Left ventricle myocardium inferior (tissue), 1 donor: Measurements from ENCODE around the gene GPRC5B. TPM values are rescaled to one million over a fixed set of nuclear protein-coding genes. Genes with fewer than 3 reads are reported as not detected.

Source experiments
- DNase-seq: peaks from one replicate; pipeline ENCODE4 v3.0.0-alpha.2; 2020
- H3K27ac ChIP-seq: fragments of 200-600 bp; replicated peaks from 2 replicates; pipeline ENCODE4 v1.8.0; 2021
- H3K27me3 ChIP-seq: fragments of 200-600 bp; 2 replicates; pipeline ENCODE4 v1.8.0; 2021; ENCODE audit warnings: low read depth
- H3K36me3 ChIP-seq: fragments of 200-600 bp; 2 replicates; pipeline ENCODE4 v1.8.0; 2021
- H3K4me1 ChIP-seq: fragments of 200-600 bp; 2 replicates; pipeline ENCODE4 v1.8.0; 2021
- H3K4me3 ChIP-seq: fragments of 200-600 bp; 2 replicates; pipeline ENCODE4 v1.8.0; 2021; ENCODE audit warnings: mild to moderate bottlenecking, moderate library complexity
- H3K9me3 ChIP-seq: fragments of 200-600 bp; replicated peaks from 2 replicates; pipeline ENCODE4 v1.8.0; 2021
- intact Hi-C: fragments of 100-400 bp; cut with micrococcal nuclease; formaldehyde crosslinking; loops from one replicate; pipeline ENCODE4 v1.11.0; 2022
- total RNA-seq: library from RNA; stranded (reverse); fragmentation: NEBNext Ultra II Directional; extraction: Animal tissue kit (Norgen Biotek cat#: 25700); gene quantifications from one replicate; pipeline ENCODE4 v1.2.1, GENCODE V29; 2021
- TF ChIP-seq, protein P1 (sequence below): fragments of 200-600 bp; IDR thresholded peaks from 2 replicates; pipeline ENCODE4 v1.8.0; 2021; ENCODE audit warnings: antibody characterized with exemption, mild to moderate bottlenecking, borderline replicate concordance
- donor health status: DM: no; HTN: yes; CAD: no; lungs with severe emphysema.

Gene GPRC5B
- total RNA-seq, 1 donor from 2014 or later = 82.3 TPM

- DNase-seq = peak; percentile 76
- intact Hi-C loops = loop anchor here (2.0 to 10.0 kb wide), 2 partner anchors 252 to 284 kb away; no protein-coding TSS in a partner anchor
- Histone ChIP-seq H3K9me3 (peaks cover 5% of the 10 kb centered on the region), H3K4me1 (peaks cover 47% of the 10 kb centered on the region), H3K27me3 (no peaks in the 10 kb centered on the region), H3K36me3 (peaks cover 5% of the 10 kb centered on the region), H3K4me3 (peak overlapping the region; percentile 93), H3K27ac (peak overlapping the region; percentile 33)
- TF ChIP-seq, protein P1, sequence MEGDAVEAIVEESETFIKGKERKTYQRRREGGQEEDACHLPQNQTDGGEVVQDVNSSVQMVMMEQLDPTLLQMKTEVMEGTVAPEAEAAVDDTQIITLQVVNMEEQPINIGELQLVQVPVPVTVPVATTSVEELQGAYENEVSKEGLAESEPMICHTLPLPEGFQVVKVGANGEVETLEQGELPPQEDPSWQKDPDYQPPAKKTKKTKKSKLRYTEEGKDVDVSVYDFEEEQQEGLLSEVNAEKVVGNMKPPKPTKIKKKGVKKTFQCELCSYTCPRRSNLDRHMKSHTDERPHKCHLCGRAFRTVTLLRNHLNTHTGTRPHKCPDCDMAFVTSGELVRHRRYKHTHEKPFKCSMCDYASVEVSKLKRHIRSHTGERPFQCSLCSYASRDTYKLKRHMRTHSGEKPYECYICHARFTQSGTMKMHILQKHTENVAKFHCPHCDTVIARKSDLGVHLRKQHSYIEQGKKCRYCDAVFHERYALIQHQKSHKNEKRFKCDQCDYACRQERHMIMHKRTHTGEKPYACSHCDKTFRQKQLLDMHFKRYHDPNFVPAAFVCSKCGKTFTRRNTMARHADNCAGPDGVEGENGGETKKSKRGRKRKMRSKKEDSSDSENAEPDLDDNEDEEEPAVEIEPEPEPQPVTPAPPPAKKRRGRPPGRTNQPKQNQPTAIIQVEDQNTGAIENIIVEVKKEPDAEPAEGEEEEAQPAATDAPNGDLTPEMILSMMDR = peak; percentile 100
Observed at GRCh38 chr16:19886073-19886941, 1.7 kb upstream of the GPRC5B start.

DNA sequence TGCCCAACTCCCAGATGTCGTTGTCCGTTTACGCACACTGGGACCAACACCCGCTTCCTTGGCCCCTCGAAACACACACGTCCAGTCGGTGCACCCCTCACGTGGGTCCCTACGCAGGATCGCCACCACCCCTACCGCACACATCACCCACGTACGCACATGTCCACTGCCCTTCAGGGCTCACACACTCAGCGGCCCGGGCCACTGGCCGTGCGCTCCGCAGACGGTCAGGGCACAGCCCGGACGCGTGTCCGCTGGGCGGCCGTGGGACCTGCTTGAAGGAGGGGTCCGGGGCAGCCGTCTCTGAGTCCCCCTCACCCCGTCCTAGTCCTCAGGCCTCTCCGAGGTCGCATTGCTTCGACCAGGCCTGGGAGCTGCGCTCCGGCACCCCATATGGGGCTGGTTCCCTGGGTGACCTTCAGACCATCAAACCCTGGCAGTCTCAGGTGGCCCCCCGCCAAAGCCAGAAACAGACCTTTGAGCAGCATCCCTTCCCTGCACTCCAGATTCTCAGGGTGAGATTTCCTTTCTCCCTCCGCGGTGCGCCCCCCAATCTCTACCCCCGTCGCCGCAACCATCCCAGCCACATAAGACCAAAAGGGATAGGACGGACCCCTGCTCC lies 914 bp upstream of the GPRC5B start:
- TF ChIP-seq, protein P1 = no peak
- intact Hi-C loops = loop anchor here (2.0 to 10.0 kb wide), 2 partner anchors 251 to 283 kb away; no protein-coding TSS in a partner anchor
- no peaks in the 10 kb centered on the region for H3K9me3 ChIP-seq
- H3K4me3 ChIP-seq = peak overlapping the region; percentile 93
- DNase-seq = peak; percentile 27
- peaks cover 8% of the 10 kb centered on the region for H3K36me3 ChIP-seq
- H3K27me3 ChIP-seq = no peaks in the 10 kb centered on the region
- peak overlapping the region; percentile 33 for H3K27ac ChIP-seq
- peaks cover 54% of the 10 kb centered on the region for H3K4me1 ChIP-seq

- no peaks in the 10 kb centered on the region for H3K9me3 ChIP-seq
- TF ChIP-seq, protein P1 = no peak
- H3K36me3 ChIP-seq = peaks cover 19% of the 10 kb centered on the region
- H3K27me3 ChIP-seq = no peaks in the 10 kb centered on the region
- peak; percentile 23 for DNase-seq
- peak overlapping the region; percentile 93 for H3K4me3 ChIP-seq
- peak overlapping the region; percentile 97 for H3K27ac ChIP-seq
- H3K4me1 ChIP-seq = peaks cover 70% of the 10 kb centered on the region
- intact Hi-C loops = loop anchor here (10.0 kb wide), 1 partner anchor 249 kb away; no protein-coding TSS in a partner anchor
Observed at GRCh38 chr16:19883966-19884485, 622 bp downstream of the GPRC5B start.

DNA sequence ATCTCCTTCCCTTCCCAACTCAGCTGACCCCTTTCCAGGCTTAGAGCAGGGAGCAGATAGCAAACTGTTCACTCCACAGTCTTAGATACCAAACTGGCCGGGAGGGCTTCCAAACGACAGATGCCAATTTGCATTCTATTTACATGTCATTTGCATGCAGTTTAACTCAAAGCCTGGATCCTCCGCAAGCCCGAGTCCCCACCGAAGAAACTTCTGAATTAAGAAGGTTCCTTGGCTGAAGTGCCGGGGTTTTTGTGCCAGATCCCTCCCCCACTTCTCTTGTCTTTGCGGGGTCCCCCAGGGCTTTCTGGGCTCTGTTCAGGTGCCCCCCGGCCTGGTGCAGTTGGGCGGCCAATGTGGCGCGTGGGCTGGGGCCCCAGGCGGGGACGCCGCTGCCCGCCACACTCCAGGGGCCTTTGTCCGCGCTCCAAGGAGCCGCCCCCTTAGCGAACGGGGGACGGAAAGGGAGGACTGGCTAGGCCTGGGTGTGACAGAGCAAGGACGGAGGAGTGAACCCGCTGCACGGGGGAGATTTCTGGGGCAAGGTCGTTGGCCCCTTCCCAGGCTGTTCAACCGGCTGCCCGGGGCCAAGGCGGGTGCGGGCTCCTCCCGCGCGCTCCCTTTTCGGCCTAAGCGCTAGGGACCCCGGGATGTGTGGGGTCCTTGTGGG lies 1.2 kb downstream of the GPRC5B start:
- Histone ChIP-seq H3K27ac (peak overlapping the region; percentile 97), H3K4me1 (peaks cover 75% of the 10 kb centered on the region), H3K4me3 (peak overlapping the region; percentile 93), H3K9me3 (no peaks in the 10 kb centered on the region), H3K27me3 (no peaks in the 10 kb centered on the region), H3K36me3 (peaks cover 19% of the 10 kb centered on the region)
- TF ChIP-seq, protein P1 = no peak
- intact Hi-C loops = loop anchor here (10.0 kb wide), 1 partner anchor 249 kb away; no protein-coding TSS in a partner anchor
- DNase-seq = peak; percentile 48

DNA sequence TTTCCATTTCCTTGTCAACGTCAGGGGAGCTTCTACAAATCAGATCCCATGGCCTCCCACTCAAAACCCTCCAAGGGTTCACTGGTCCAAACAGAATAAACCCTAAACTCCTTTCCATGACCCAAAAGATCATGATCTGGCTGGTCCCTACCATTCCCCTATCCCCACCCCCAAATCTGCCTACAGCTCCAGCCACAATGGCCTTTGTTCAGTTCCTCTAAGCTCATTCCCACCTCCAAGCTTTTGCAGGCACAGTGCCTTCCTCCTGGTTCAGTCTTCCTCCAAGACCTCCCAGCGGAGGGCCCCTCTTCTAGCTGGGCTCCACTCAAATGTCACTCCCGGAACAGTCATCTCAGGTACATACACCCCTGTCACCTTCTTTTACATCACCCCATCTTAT lies 2.0 kb downstream of the GPRC5B start:
- no peaks in the 10 kb centered on the region for H3K9me3 ChIP-seq
- peaks cover 19% of the 10 kb centered on the region for H3K36me3 ChIP-seq
- TF ChIP-seq, protein P1 = no peak
- intact Hi-C loops = loop anchor here (10.0 kb wide), 1 partner anchor 248 kb away; no protein-coding TSS in a partner anchor
- no peak for DNase-seq
- H3K4me1 ChIP-seq = peaks cover 83% of the 10 kb centered on the region
- no peaks in the 10 kb centered on the region for H3K27me3 ChIP-seq
- peak overlapping the region; percentile 97 for H3K27ac ChIP-seq
- H3K4me3 ChIP-seq = peak overlapping the region; percentile 93
